Measurements from ENCODE around the gene ANLN. TPM values are rescaled to one million over a fixed set of nuclear protein-coding genes. Genes with fewer than 3 reads are reported as not detected.

Gene ANLN
- total and polyA plus RNA-seq, 2 experiments from 2014 or later, result 26.9 to 66.7 TPM

DNA sequence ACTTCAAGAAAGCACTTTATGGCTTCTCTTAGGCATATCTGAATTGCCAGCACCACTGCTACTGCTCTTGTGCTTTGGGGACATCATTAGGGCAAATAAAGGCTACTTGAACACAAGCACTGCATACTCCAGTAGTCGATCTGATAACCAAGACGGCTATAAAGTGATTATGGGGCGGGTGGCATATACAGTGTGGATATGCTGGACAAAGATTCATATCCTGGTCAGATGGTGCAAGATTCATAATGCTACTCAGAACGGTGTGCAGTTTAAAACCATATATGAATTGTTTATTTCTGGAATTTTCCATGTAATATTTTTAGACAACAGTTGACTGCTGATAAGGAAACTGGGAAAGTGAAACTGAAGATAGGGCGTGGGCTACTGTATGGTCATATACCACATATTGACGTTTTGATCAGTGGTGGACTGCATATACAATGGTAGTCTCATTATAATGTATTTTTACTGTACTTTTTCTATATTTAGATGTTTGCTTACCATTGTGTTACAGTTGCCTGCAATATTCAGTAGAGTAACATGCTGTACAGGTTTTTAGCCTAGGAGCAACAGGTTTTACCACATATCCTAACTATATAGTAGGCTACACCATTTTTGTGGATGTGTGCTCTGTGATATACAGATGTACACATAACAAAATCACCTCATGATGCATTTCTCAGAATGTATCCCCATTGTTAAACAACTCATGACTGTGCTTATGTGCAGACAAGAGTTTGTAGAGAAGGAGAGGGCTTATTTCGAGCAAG, 15.2 kb downstream of the ANLN start (continued):
- TF ChIP-seq, protein P1, sequence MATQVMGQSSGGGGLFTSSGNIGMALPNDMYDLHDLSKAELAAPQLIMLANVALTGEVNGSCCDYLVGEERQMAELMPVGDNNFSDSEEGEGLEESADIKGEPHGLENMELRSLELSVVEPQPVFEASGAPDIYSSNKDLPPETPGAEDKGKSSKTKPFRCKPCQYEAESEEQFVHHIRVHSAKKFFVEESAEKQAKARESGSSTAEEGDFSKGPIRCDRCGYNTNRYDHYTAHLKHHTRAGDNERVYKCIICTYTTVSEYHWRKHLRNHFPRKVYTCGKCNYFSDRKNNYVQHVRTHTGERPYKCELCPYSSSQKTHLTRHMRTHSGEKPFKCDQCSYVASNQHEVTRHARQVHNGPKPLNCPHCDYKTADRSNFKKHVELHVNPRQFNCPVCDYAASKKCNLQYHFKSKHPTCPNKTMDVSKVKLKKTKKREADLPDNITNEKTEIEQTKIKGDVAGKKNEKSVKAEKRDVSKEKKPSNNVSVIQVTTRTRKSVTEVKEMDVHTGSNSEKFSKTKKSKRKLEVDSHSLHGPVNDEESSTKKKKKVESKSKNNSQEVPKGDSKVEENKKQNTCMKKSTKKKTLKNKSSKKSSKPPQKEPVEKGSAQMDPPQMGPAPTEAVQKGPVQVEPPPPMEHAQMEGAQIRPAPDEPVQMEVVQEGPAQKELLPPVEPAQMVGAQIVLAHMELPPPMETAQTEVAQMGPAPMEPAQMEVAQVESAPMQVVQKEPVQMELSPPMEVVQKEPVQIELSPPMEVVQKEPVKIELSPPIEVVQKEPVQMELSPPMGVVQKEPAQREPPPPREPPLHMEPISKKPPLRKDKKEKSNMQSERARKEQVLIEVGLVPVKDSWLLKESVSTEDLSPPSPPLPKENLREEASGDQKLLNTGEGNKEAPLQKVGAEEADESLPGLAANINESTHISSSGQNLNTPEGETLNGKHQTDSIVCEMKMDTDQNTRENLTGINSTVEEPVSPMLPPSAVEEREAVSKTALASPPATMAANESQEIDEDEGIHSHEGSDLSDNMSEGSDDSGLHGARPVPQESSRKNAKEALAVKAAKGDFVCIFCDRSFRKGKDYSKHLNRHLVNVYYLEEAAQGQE (IDR thresholded peaks at IDR 0.05; ENCODE audit: unreplicated experiment), result no peak
- TF ChIP-seq POLR2AphosphoS5 (IDR thresholded peaks at IDR 0.05; ENCODE audit: low read depth) (no peak), NANOG (IDR thresholded peaks at IDR 0.05; ENCODE audit: borderline replicate concordance) (no peak), EZH2phosphoT487 (IDR thresholded peaks at IDR 0.05; ENCODE audit: unreplicated experiment) (no peak)

DNA sequence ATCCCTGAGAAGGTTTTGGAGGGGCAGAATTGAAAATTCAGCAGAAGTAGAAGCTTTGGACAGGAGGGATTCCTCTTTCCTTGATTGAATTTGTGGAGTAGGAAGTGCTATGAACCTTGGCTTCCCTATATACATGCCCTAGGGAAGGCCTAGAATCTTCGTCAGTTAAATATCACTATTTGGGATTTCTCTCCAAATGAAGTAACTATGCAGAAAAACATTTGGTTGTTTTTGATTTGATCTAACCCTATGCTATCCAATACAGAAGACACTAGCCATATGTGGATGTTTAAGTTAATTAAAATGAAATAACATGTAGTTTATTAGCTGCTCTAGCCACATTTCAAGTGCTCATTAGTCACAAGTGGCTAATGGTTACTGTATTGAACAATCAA, 15.7 kb downstream of the ANLN start:
- no peak overlapping the region for H3K4me3 ChIP-seq
- H3K36me3 Mint-ChIP-seq (ENCODE audit: low read depth), result peaks cover 38% of the 10 kb centered on the region
- no peak overlapping the region for H3K4me3 Mint-ChIP-seq
- H3K27me3 Mint-ChIP-seq (ENCODE audit: insufficient read depth, low read depth, poor library complexity), result peaks cover 5% of the 10 kb centered on the region
- no peaks in the 10 kb centered on the region for H3K9me2 ChIP-seq (ENCODE audit: insufficient read depth)
- no peak overlapping the region for H3K27ac ChIP-seq (ENCODE audit: low read depth)
- no peak overlapping the region for H3K4me2 ChIP-seq
- H3K4me1 Mint-ChIP-seq, result peaks cover 14% of the 10 kb centered on the region
- H3K79me2 ChIP-seq (replicated peaks; ENCODE audit: insufficient read depth), result no peaks in the 10 kb centered on the region
- no peak overlapping the region for H2AFZ ChIP-seq
- H3K27ac Mint-ChIP-seq, result peak overlapping the region; percentile 49; the same call in 1 of the 2 replicates
- H3K36me3 ChIP-seq (ENCODE audit: insufficient read depth), result peaks cover 16% of the 10 kb centered on the region; the same call in 1 of the 2 replicates
- DNase-seq (ENCODE audit: low spot score) (no peak), ATAC-seq (no peak)
- no peaks in the 10 kb centered on the region for H4K20me1 ChIP-seq (replicated peaks; ENCODE audit: insufficient read depth)
- no peaks in the 10 kb centered on the region for H3K27me3 ChIP-seq (ENCODE audit: insufficient read depth)
- H3K4me1 ChIP-seq (ENCODE audit: insufficient read depth), result peaks cover 12% of the 10 kb centered on the region
- no peaks in the 10 kb centered on the region for H3F3A ChIP-seq (replicated peaks; ENCODE audit: low read depth)
- no peaks in the 10 kb centered on the region for H3K9me3 Mint-ChIP-seq
- TF ChIP-seq, protein P2, sequence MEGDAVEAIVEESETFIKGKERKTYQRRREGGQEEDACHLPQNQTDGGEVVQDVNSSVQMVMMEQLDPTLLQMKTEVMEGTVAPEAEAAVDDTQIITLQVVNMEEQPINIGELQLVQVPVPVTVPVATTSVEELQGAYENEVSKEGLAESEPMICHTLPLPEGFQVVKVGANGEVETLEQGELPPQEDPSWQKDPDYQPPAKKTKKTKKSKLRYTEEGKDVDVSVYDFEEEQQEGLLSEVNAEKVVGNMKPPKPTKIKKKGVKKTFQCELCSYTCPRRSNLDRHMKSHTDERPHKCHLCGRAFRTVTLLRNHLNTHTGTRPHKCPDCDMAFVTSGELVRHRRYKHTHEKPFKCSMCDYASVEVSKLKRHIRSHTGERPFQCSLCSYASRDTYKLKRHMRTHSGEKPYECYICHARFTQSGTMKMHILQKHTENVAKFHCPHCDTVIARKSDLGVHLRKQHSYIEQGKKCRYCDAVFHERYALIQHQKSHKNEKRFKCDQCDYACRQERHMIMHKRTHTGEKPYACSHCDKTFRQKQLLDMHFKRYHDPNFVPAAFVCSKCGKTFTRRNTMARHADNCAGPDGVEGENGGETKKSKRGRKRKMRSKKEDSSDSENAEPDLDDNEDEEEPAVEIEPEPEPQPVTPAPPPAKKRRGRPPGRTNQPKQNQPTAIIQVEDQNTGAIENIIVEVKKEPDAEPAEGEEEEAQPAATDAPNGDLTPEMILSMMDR (conservative IDR thresholded peaks at IDR 0.05; ENCODE audit: low read depth in 2 of 2), result no peak
- TF ChIP-seq, protein P3, sequence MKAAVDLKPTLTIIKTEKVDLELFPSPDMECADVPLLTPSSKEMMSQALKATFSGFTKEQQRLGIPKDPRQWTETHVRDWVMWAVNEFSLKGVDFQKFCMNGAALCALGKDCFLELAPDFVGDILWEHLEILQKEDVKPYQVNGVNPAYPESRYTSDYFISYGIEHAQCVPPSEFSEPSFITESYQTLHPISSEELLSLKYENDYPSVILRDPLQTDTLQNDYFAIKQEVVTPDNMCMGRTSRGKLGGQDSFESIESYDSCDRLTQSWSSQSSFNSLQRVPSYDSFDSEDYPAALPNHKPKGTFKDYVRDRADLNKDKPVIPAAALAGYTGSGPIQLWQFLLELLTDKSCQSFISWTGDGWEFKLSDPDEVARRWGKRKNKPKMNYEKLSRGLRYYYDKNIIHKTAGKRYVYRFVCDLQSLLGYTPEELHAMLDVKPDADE (IDR thresholded peaks at IDR 0.05), result no peak
- TF ChIP-seq, protein P1 (IDR thresholded peaks at IDR 0.05; ENCODE audit: unreplicated experiment), result no peak
- TF ChIP-seq NANOG (IDR thresholded peaks at IDR 0.05; ENCODE audit: borderline replicate concordance), result no peak
- TF ChIP-seq CREB1 (CRISPR knock-in tag; IDR thresholded peaks at IDR 0.05; ENCODE audit: low read depth), result no peak
- no peak for TF ChIP-seq ZNF114 (CRISPR knock-in tag; IDR thresholded peaks at IDR 0.05)
- TF ChIP-seq ZNF331 (CRISPR knock-in tag; IDR thresholded peaks at IDR 0.05; ENCODE audit: low read depth), result no peak
- TF ChIP-seq EZH2phosphoT487 (IDR thresholded peaks at IDR 0.05; ENCODE audit: unreplicated experiment), result no peak
- no peak for TF ChIP-seq POLR2AphosphoS5 (IDR thresholded peaks at IDR 0.05; ENCODE audit: low read depth)
- no peak for TF ChIP-seq STAT1 (IDR thresholded peaks at IDR 0.05; ENCODE audit: unreplicated experiment)
- TF ChIP-seq JUNB (IDR thresholded peaks at IDR 0.05; ENCODE audit: unreplicated experiment), result no peak
- TF ChIP-seq EZH2 (IDR thresholded peaks at IDR 0.05; ENCODE audit: low read depth, unreplicated experiment), result no peak
